Rectal smooth muscle tissue (tissue), 1 donor: ENCODE data around the gene KCNT2.

Source experiments
- H3K27ac ChIP-seq: one replicate; pipeline ENCODE4 v1.7.0; 2013; ENCODE audit warnings: low read depth, low read length, inconsistent platforms
- H3K27me3 ChIP-seq: one replicate; pipeline ENCODE4 v1.7.0; 2013; ENCODE audit warnings: low read length; ENCODE audit not compliant: control insufficient read depth, insufficient read depth
- H3K36me3 ChIP-seq: one replicate; pipeline ENCODE4 v1.7.0; 2013; ENCODE audit warnings: low read length; ENCODE audit not compliant: control insufficient read depth, insufficient read depth
- H3K4me1 ChIP-seq: one replicate; pipeline ENCODE4 v1.7.0; 2013; ENCODE audit warnings: low read length; ENCODE audit not compliant: control insufficient read depth, insufficient read depth
- H3K4me3 ChIP-seq: one replicate; pipeline ENCODE4 v1.7.0; 2013; ENCODE audit warnings: low read length
- H3K9ac ChIP-seq: one replicate; pipeline ENCODE4 v1.7.0; 2013; ENCODE audit warnings: low read length

KCNT2 gene

GRCh38 chr1:196497817-196498216 is 110.4 kb downstream of the KCNT2 start:
- H3K4me3 ChIP-seq: no peak overlapping the region
- no peak overlapping the region for H3K27ac ChIP-seq
- H3K36me3 ChIP-seq: no peaks in the 10 kb centered on the region
- H3K9ac ChIP-seq: no peak overlapping the region
- H3K27me3 ChIP-seq: no peaks in the 10 kb centered on the region
- no peaks in the 10 kb centered on the region for H3K4me1 ChIP-seq

GRCh38 chr1:196494766-196495165 is 113.5 kb downstream of the KCNT2 start:
- Histone ChIP-seq H3K4me3 (no peak overlapping the region), H3K36me3 (no peaks in the 10 kb centered on the region), H3K27ac (no peak overlapping the region), H3K27me3 (no peaks in the 10 kb centered on the region), H3K4me1 (no peaks in the 10 kb centered on the region), H3K9ac (no peak overlapping the region)

GRCh38 chr1:196493881-196494280 is 114.4 kb downstream of the KCNT2 start:
- Histone ChIP-seq H3K9ac (no peak overlapping the region), H3K4me3 (no peak overlapping the region), H3K27me3 (no peaks in the 10 kb centered on the region), H3K36me3 (no peaks in the 10 kb centered on the region), H3K27ac (no peak overlapping the region), H3K4me1 (no peaks in the 10 kb centered on the region)

- Histone ChIP-seq H3K4me1 (no peaks in the 10 kb centered on the region), H3K27ac (no peak overlapping the region), H3K9ac (no peak overlapping the region), H3K27me3 (no peaks in the 10 kb centered on the region), H3K4me3 (no peak overlapping the region), H3K36me3 (no peaks in the 10 kb centered on the region)
These were observed 119.7 kb downstream of the KCNT2 start for GRCh38 chr1:196488579-196488978.

GRCh38 chr1:196486346-196486745 is 121.9 kb downstream of the KCNT2 start:
- no peaks in the 10 kb centered on the region for H3K36me3 ChIP-seq
- no peak overlapping the region for H3K4me3 ChIP-seq
- no peaks in the 10 kb centered on the region for H3K27me3 ChIP-seq
- H3K27ac ChIP-seq: no peak overlapping the region
- no peaks in the 10 kb centered on the region for H3K4me1 ChIP-seq
- no peak overlapping the region for H3K9ac ChIP-seq

GRCh38 chr1:196481616-196482015 is 126.6 kb downstream of the KCNT2 start:
- H3K9ac ChIP-seq: no peak overlapping the region
- H3K27me3 ChIP-seq: no peaks in the 10 kb centered on the region
- no peaks in the 10 kb centered on the region for H3K36me3 ChIP-seq
- no peaks in the 10 kb centered on the region for H3K4me1 ChIP-seq
- no peak overlapping the region for H3K27ac ChIP-seq
- H3K4me3 ChIP-seq: no peak overlapping the region

- no peaks in the 10 kb centered on the region for H3K4me1 ChIP-seq
- H3K27ac ChIP-seq: no peak overlapping the region
- no peak overlapping the region for H3K9ac ChIP-seq
- H3K4me3 ChIP-seq: no peak overlapping the region
- no peaks in the 10 kb centered on the region for H3K36me3 ChIP-seq
- H3K27me3 ChIP-seq: no peaks in the 10 kb centered on the region
These were observed 131.0 kb downstream of the KCNT2 start for GRCh38 chr1:196477262-196477661.

GRCh38 chr1:196467230-196467925 is 140.9 kb downstream of the KCNT2 start:
- H3K4me1 ChIP-seq: no peaks in the 10 kb centered on the region
- H3K9ac ChIP-seq: no peak overlapping the region
- H3K36me3 ChIP-seq: no peaks in the 10 kb centered on the region
- H3K27me3 ChIP-seq: no peaks in the 10 kb centered on the region
- no peak overlapping the region for H3K4me3 ChIP-seq
- no peak overlapping the region for H3K27ac ChIP-seq

- Histone ChIP-seq H3K9ac (no peak overlapping the region), H3K27ac (no peak overlapping the region), H3K4me1 (no peaks in the 10 kb centered on the region), H3K4me3 (no peak overlapping the region), H3K27me3 (no peaks in the 10 kb centered on the region), H3K36me3 (no peaks in the 10 kb centered on the region)
These were observed 141.6 kb downstream of the KCNT2 start for GRCh38 chr1:196466654-196467053.

GRCh38 chr1:196466166-196466565 is 142.1 kb downstream of the KCNT2 start:
- Histone ChIP-seq H3K36me3 (no peaks in the 10 kb centered on the region), H3K4me1 (no peaks in the 10 kb centered on the region), H3K27me3 (no peaks in the 10 kb centered on the region), H3K9ac (no peak overlapping the region), H3K27ac (no peak overlapping the region), H3K4me3 (no peak overlapping the region)

- Histone ChIP-seq H3K4me1 (no peaks in the 10 kb centered on the region), H3K4me3 (no peak overlapping the region)
These were observed 143.7 kb downstream of the KCNT2 start for GRCh38 chr1:196464480-196464941.

GRCh38 chr1:196462086-196462485 is 146.2 kb downstream of the KCNT2 start:
- Histone ChIP-seq H3K9ac (no peak overlapping the region), H3K4me3 (no peak overlapping the region), H3K27ac (no peak overlapping the region), H3K27me3 (no peaks in the 10 kb centered on the region), H3K4me1 (no peaks in the 10 kb centered on the region), H3K36me3 (no peaks in the 10 kb centered on the region)

More at GRCh38 chr1:196464480-196464941, 143.7 kb downstream of the KCNT2 start:
- Histone ChIP-seq H3K27me3 (no peaks in the 10 kb centered on the region), H3K36me3 (no peaks in the 10 kb centered on the region), H3K27ac (no peak overlapping the region), H3K9ac (no peak overlapping the region)

- H3K36me3 ChIP-seq: no peaks in the 10 kb centered on the region
- no peaks in the 10 kb centered on the region for H3K27me3 ChIP-seq
- no peak overlapping the region for H3K4me3 ChIP-seq
- no peak overlapping the region for H3K27ac ChIP-seq
- H3K4me1 ChIP-seq: no peaks in the 10 kb centered on the region
- no peak overlapping the region for H3K9ac ChIP-seq
These were observed 146.7 kb downstream of the KCNT2 start for GRCh38 chr1:196461521-196461920.
